A673 (cell line): ENCODE measurements around the gene CACHD1. TPM values are rescaled to one million over a fixed set of nuclear protein-coding genes. Genes with fewer than 3 reads are reported as not detected.

Source experiments
- BruUV-seq: library from RNA; stranded (reverse); fragments of 400-500 nt; replicated peaks from 2 replicates; lab custom pipeline; 2021; lab: Mats Ljungman, UMichigan
- CTCF ChIA-PET: fragments of 300-600 bp; sonication (Branson Sonifier 250); formaldehyde crosslinking; loops from one replicate; lab custom pipeline; 2022; ENCODE audit warnings: antibody characterized with exemption; lab: Charles Lee
- POLR2A ChIA-PET: fragments of 300-600 bp; sonication (Branson Sonifier 250); formaldehyde crosslinking; loops from one replicate; lab custom pipeline; 2022; ENCODE audit warnings: antibody characterized with exemption; ENCODE audit not compliant: low non-redundant PET; lab: Charles Lee
- DNase-seq: peaks from one replicate; pipeline ENCODE4 v3.0.0-alpha.2; 2015; ENCODE audit warnings: low spot score
- H3K27ac ChIP-seq: fragments of 200-600 bp; sonication (generic); 2 replicates; pipeline ENCODE4 v1.5.1; 2016; ENCODE audit warnings: mixed run types, low read depth, mild to moderate bottlenecking, mixed read lengths, antibody characterized with exemption, low read length; ENCODE audit not compliant: poor library complexity, severe bottlenecking
- H3K27me3 ChIP-seq: fragments of 200-600 bp; sonication (generic); replicated peaks from 2 replicates; pipeline ENCODE4 v1.6.1; 2017; ENCODE audit warnings: mixed run types, low read depth, mild to moderate bottlenecking, mixed read lengths, antibody characterized with exemption, low read length; ENCODE audit not compliant: insufficient read depth, poor library complexity
- H3K36me3 ChIP-seq: fragments of 200-600 bp; sonication (generic); 2 replicates; pipeline ENCODE4 v1.6.1; 2016; ENCODE audit warnings: mixed run types, mild to moderate bottlenecking, mixed read lengths, antibody characterized with exemption, low read length; ENCODE audit not compliant: insufficient read depth, poor library complexity, severe bottlenecking
- H3K4me1 ChIP-seq: fragments of 200-600 bp; sonication (generic); 2 replicates; pipeline ENCODE4 v1.6.1; 2017; ENCODE audit warnings: mixed run types, mild to moderate bottlenecking, mixed read lengths, antibody characterized with exemption, low read length; ENCODE audit not compliant: insufficient read depth, poor library complexity, severe bottlenecking
- H3K4me3 ChIP-seq: fragments of 200-600 bp; sonication (generic); 2 replicates; pipeline ENCODE4 v1.5.1; 2016; ENCODE audit warnings: low read depth, mixed run types, mild to moderate bottlenecking, mixed read lengths, low read length; ENCODE audit not compliant: poor library complexity, severe bottlenecking
- H3K9me3 ChIP-seq: fragments of 200-600 bp; sonication (generic); 2 replicates; pipeline ENCODE4 v1.6.1; 2016; ENCODE audit warnings: mixed run types, low read depth, mild to moderate bottlenecking, mixed read lengths, antibody characterized with exemption, low read length; ENCODE audit not compliant: poor library complexity, severe bottlenecking
- CTCF ChIP-seq: fragments of 300-800, 200-600 bp; sonication (generic); conservative IDR thresholded peaks from 2 replicates; pipeline ENCODE4 v1.5.1; 2017; ENCODE audit warnings: low read depth, mild to moderate bottlenecking, antibody characterized with exemption, low read length, moderate library complexity, mixed read lengths
- EZH2 ChIP-seq: fragments of 200-600 bp; sonication (generic); IDR thresholded peaks from 2 replicates; pipeline ENCODE4 v1.6.1; 2017; ENCODE audit warnings: borderline replicate concordance, low read depth, mild to moderate bottlenecking, mixed read lengths, antibody characterized with exemption, low read length; ENCODE audit not compliant: poor library complexity, severe bottlenecking
- intact Hi-C: fragments of 100-400 bp; cut with micrococcal nuclease; formaldehyde crosslinking; loops from one replicate; pipeline ENCODE4 v1.10.0; 2022; ENCODE audit not compliant: unreplicated experiment
- total RNA-seq: library from RNA; stranded (reverse); gene quantifications from 2 replicates; pipeline ENCODE4 v1.2.3, GENCODE V29; 2021

Gene CACHD1
- total RNA-seq, 1 experiment from 2014 or later: 39.2 TPM

GRCh38 chr1:64474665-64475439 is 4.9 kb downstream of the CACHD1 start:
- DNase-seq: peak; percentile 65
- no TSS peak for BruUV-seq
- POLR2A ChIA-PET: no interaction called here
- Histone ChIP-seq H3K27ac (no peak overlapping the region), H3K4me1 (peaks cover 50% of the 10 kb centered on the region), H3K27me3 (no peaks in the 10 kb centered on the region), H3K4me3 (no peak overlapping the region), H3K9me3 (no peaks in the 10 kb centered on the region), H3K36me3 (peaks cover 4% of the 10 kb centered on the region)
- TF ChIP-seq EZH2: no peak
- no peak for TF ChIP-seq CTCF
- intact Hi-C loops: loop anchor here (5.0 kb wide), 2 partner anchors 62 to 177 kb away; no protein-coding TSS in a partner anchor
- CTCF ChIA-PET: no interaction called here

GRCh38 chr1:64476251-64476952 is 6.5 kb downstream of the CACHD1 start:
- TF ChIP-seq EZH2 (no peak), CTCF (no peak)
- Histone ChIP-seq H3K36me3 (peaks cover 4% of the 10 kb centered on the region), H3K4me3 (no peak overlapping the region), H3K9me3 (no peaks in the 10 kb centered on the region), H3K27me3 (no peaks in the 10 kb centered on the region), H3K27ac (peak overlapping the region; percentile 6), H3K4me1 (peaks cover 65% of the 10 kb centered on the region)
- POLR2A ChIA-PET: interaction anchor here (0.6 kb wide), 1 partner anchor 20 kb away, joined by 4 read pairs; no protein-coding TSS in a partner anchor
- intact Hi-C loops: no loop called here
- CTCF ChIA-PET: interaction anchor here (0.6 kb wide), 1 partner anchor 205 kb away, joined by 7 read pairs; no protein-coding TSS in a partner anchor
- DNase-seq: peak; percentile 54
- BruUV-seq: no TSS peak

GRCh38 chr1:64478594-64479470 is 8.9 kb downstream of the CACHD1 start:
- Histone ChIP-seq H3K27me3 (no peaks in the 10 kb centered on the region), H3K4me1 (peaks cover 71% of the 10 kb centered on the region), H3K36me3 (peaks cover 4% of the 10 kb centered on the region), H3K9me3 (no peaks in the 10 kb centered on the region), H3K4me3 (no peak overlapping the region), H3K27ac (no peak overlapping the region)
- no peak for DNase-seq
- BruUV-seq: no TSS peak
- POLR2A ChIA-PET: no interaction called here
- no peak for TF ChIP-seq CTCF
- CTCF ChIA-PET: no interaction called here
- intact Hi-C loops: no loop called here
